Measurements from ENCODE around the gene ZC3H6.
"Not testable (repeated sequence)": the region's sequence is repeated elsewhere in the genome, so short reads cannot be mapped to it uniquely, and the experiment has no call there.

DNA sequence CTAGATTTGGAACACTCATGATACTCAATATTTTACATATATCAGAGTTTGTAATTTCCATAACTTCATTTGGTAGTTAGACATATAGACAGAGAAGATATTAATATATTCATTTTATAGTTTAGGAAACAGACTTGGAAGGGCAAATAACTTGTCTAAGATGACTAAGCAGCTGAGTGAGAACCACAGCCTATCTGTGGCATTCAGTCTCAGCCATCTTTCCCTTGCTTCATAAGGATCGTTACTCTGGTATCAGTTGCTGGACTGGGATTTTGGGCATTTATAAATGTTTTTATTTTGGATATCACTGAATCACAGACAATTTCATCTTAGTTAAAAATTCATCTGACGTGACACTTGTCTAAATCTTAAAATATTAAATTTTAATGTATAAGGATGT, 8.1 kb downstream of the ZC3H6 start:
- TF ChIP-seq, protein P1, sequence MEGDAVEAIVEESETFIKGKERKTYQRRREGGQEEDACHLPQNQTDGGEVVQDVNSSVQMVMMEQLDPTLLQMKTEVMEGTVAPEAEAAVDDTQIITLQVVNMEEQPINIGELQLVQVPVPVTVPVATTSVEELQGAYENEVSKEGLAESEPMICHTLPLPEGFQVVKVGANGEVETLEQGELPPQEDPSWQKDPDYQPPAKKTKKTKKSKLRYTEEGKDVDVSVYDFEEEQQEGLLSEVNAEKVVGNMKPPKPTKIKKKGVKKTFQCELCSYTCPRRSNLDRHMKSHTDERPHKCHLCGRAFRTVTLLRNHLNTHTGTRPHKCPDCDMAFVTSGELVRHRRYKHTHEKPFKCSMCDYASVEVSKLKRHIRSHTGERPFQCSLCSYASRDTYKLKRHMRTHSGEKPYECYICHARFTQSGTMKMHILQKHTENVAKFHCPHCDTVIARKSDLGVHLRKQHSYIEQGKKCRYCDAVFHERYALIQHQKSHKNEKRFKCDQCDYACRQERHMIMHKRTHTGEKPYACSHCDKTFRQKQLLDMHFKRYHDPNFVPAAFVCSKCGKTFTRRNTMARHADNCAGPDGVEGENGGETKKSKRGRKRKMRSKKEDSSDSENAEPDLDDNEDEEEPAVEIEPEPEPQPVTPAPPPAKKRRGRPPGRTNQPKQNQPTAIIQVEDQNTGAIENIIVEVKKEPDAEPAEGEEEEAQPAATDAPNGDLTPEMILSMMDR (conservative IDR thresholded peaks at IDR 0.05 in 1 of 2, IDR thresholded peaks at IDR 0.05 in 1 of 2; ENCODE audit: low read depth in 1 of 2, low read length in 2 of 2), result not testable (repeated sequence)
- TF ChIP-seq EZH2 (IDR thresholded peaks at IDR 0.05; ENCODE audit: low read length, missing control alignments), result not testable (repeated sequence)

All from fibroblast of lung (primary cell).